HG03442 (cell line): Measurements from ENCODE around the gene CCM2.

Experiments
- ATAC-seq: cut with Tn5 transposase; IDR thresholded peaks from one replicate; pipeline ENCODE4 v1.9.1; 2021; ENCODE audit warnings: mild to moderate bottlenecking, moderate library complexity; ENCODE audit not compliant: unreplicated experiment

The CCM2 gene

GRCh38 chr7:45061806-45062425, 61.9 kb downstream of the CCM2 start:
- ATAC-seq: no peak

GRCh38 chr7:45064047-45064725, 64.2 kb downstream of the CCM2 start:
- ATAC-seq: no peak

- no peak for ATAC-seq
These were observed 65.3 kb downstream of the CCM2 start for GRCh38 chr7:45065031-45065995.

- no peak for ATAC-seq
These were observed 66.4 kb downstream of the CCM2 start for GRCh38 chr7:45066409-45066808.

- ATAC-seq: no peak
These were observed 67.6 kb downstream of the CCM2 start for GRCh38 chr7:45067582-45067981.

GRCh38 chr7:45068236-45069023, 68.4 kb downstream of the CCM2 start:
- ATAC-seq: no peak

- ATAC-seq: no peak
These were observed 69.6 kb downstream of the CCM2 start for GRCh38 chr7:45069444-45070253.

GRCh38 chr7:45070254-45070642, 70.2 kb downstream of the CCM2 start:
- ATAC-seq: no peak

- ATAC-seq: no peak
These were observed 71.5 kb downstream of the CCM2 start for GRCh38 chr7:45071528-45071927.

GRCh38 chr7:45072131-45073030, 72.4 kb downstream of the CCM2 start:
- no peak for ATAC-seq

GRCh38 chr7:45073031-45073785, 73.2 kb downstream of the CCM2 start:
- ATAC-seq: no peak

GRCh38 chr7:45073786-45074527, 74.0 kb downstream of the CCM2 start:
- no peak for ATAC-seq

GRCh38 chr7:45074528-45075354, 74.7 kb downstream of the CCM2 start:
- no peak for ATAC-seq

- ATAC-seq: no peak
These were observed 75.3 kb downstream of the CCM2 start for GRCh38 chr7:45075355-45075644.

GRCh38 chr7:45075871-45076796, 76.1 kb downstream of the CCM2 start:
- ATAC-seq: no peak

- ATAC-seq: no peak
These were observed 76.9 kb downstream of the CCM2 start for GRCh38 chr7:45076946-45077345.
